ENCODE measurements around the gene PLPP4. TPM values are rescaled to one million over a fixed set of nuclear protein-coding genes. Genes with fewer than 3 reads are reported as not detected.

PLPP4 gene
- total RNA-seq, 1 experiment from 2014 or later, result 10.7 TPM

GRCh38 chr10:120420421-120420820, 36.6 kb upstream of the PLPP4 start:
- no peak for TF ChIP-seq CTCF (conservative IDR thresholded peaks at IDR 0.05; ENCODE audit: low read depth, low read length)
- TF ChIP-seq EZH2 (IDR thresholded peaks at IDR 0.05; ENCODE audit: low read length, unreplicated experiment), result no peak
- no peak for TF ChIP-seq EZH2phosphoT487 (IDR thresholded peaks at IDR 0.05; ENCODE audit: borderline replicate concordance, low read length)
- no peak overlapping the region for H3K27ac ChIP-seq (ENCODE audit: low read length)
- intact Hi-C loops (cut with micrococcal nuclease), result loop anchor here (5.0 kb wide), 2 partner anchors 87 to 422 kb away; no protein-coding TSS in a partner anchor
- H3K9me3 ChIP-seq (ENCODE audit: low read length), result no peaks in the 10 kb centered on the region
- H3K27me3 ChIP-seq (ENCODE audit: low read length), result no peaks in the 10 kb centered on the region
- peaks cover 4% of the 10 kb centered on the region for H3F3A ChIP-seq (ENCODE audit: low read length, unreplicated experiment)
- H3K4me3 ChIP-seq (ENCODE audit: low read length), result no peak overlapping the region
- CTCF ChIA-PET, result no interaction called here
- H3K36me3 ChIP-seq (ENCODE audit: low read depth, low read length), result no peaks in the 10 kb centered on the region
- DNase-seq, result no peak
- H3K4me1 ChIP-seq (ENCODE audit: insufficient read depth, low read length), result peaks cover 43% of the 10 kb centered on the region
- H3K9me2 ChIP-seq (replicated peaks; ENCODE audit: low read length), result no peaks in the 10 kb centered on the region
- no TSS peak for BruUV-seq (replicated peaks)
- POLR2A ChIA-PET (ENCODE audit: unreplicated experiment), result no interaction called here
- H3K9ac ChIP-seq (ENCODE audit: low read length), result no peak overlapping the region
- no peaks in the 10 kb centered on the region for H4K20me1 ChIP-seq (ENCODE audit: low read length)
- H3K4me2 ChIP-seq (ENCODE audit: low read length), result no peak overlapping the region
- no peaks in the 10 kb centered on the region for H3K79me2 ChIP-seq (ENCODE audit: low read length)
- no peak for ATAC-seq
- H2AFZ ChIP-seq (ENCODE audit: low read length), result no peak overlapping the region

- H4K20me1 ChIP-seq (ENCODE audit: low read length), result no peaks in the 10 kb centered on the region
- CTCF ChIA-PET, result no interaction called here
- H3K27ac ChIP-seq (ENCODE audit: low read length), result no peak overlapping the region
- H3K36me3 ChIP-seq (ENCODE audit: low read depth, low read length), result no peaks in the 10 kb centered on the region
- no peak overlapping the region for H2AFZ ChIP-seq (ENCODE audit: low read length)
- no peaks in the 10 kb centered on the region for H3K79me2 ChIP-seq (ENCODE audit: low read length)
- ATAC-seq, result no peak
- BruUV-seq (replicated peaks), result no TSS peak
- no peak overlapping the region for H3K4me3 ChIP-seq (ENCODE audit: low read length)
- DNase-seq, result no peak
- H3K27me3 ChIP-seq (ENCODE audit: low read length), result no peaks in the 10 kb centered on the region
- intact Hi-C loops (cut with micrococcal nuclease), result loop anchor here (5.0 kb wide), 2 partner anchors 86 to 421 kb away; no protein-coding TSS in a partner anchor
- no peak for TF ChIP-seq CTCF (conservative IDR thresholded peaks at IDR 0.05; ENCODE audit: low read depth, low read length)
- no peak for TF ChIP-seq EZH2 (IDR thresholded peaks at IDR 0.05; ENCODE audit: low read length, unreplicated experiment)
- TF ChIP-seq EZH2phosphoT487 (IDR thresholded peaks at IDR 0.05; ENCODE audit: borderline replicate concordance, low read length), result no peak
- no peaks in the 10 kb centered on the region for H3F3A ChIP-seq (ENCODE audit: low read length, unreplicated experiment)
- no peak overlapping the region for H3K4me2 ChIP-seq (ENCODE audit: low read length)
- no peaks in the 10 kb centered on the region for H3K9me3 ChIP-seq (ENCODE audit: low read length)
- peaks cover 39% of the 10 kb centered on the region for H3K4me1 ChIP-seq (ENCODE audit: insufficient read depth, low read length)
- no peak overlapping the region for H3K9ac ChIP-seq (ENCODE audit: low read length)
- POLR2A ChIA-PET (ENCODE audit: unreplicated experiment), result no interaction called here
- no peaks in the 10 kb centered on the region for H3K9me2 ChIP-seq (replicated peaks; ENCODE audit: low read length)
Observed at GRCh38 chr10:120421250-120421649, 35.8 kb upstream of the PLPP4 start.

GRCh38 chr10:120422457-120422856, 34.6 kb upstream of the PLPP4 start:
- Histone ChIP-seq H3K4me1 (ENCODE audit: insufficient read depth, low read length) (peaks cover 32% of the 10 kb centered on the region), H4K20me1 (ENCODE audit: low read length) (no peaks in the 10 kb centered on the region), H2AFZ (ENCODE audit: low read length) (no peak overlapping the region), H3K36me3 (ENCODE audit: low read depth, low read length) (no peaks in the 10 kb centered on the region), H3K79me2 (ENCODE audit: low read length) (no peaks in the 10 kb centered on the region), H3K4me2 (ENCODE audit: low read length) (peak overlapping the region; percentile 38), H3K9me3 (ENCODE audit: low read length) (no peaks in the 10 kb centered on the region), H3K4me3 (ENCODE audit: low read length) (no peak overlapping the region), H3K27me3 (ENCODE audit: low read length) (no peaks in the 10 kb centered on the region), H3K9ac (ENCODE audit: low read length) (no peak overlapping the region), H3F3A (ENCODE audit: low read length, unreplicated experiment) (no peaks in the 10 kb centered on the region), H3K9me2 (replicated peaks; ENCODE audit: low read length) (no peaks in the 10 kb centered on the region), H3K27ac (ENCODE audit: low read length) (peak overlapping the region; percentile 54)
- peak; percentile 68 for ATAC-seq
- no peak for TF ChIP-seq CTCF (conservative IDR thresholded peaks at IDR 0.05; ENCODE audit: low read depth, low read length)
- BruUV-seq (replicated peaks), result no TSS peak
- intact Hi-C loops (cut with micrococcal nuclease), result loop anchor here (1.0 to 5.0 kb wide), 4 partner anchors 35 to 420 kb away; partner anchors contain the start of gene PLPP4
- ChIA-PET CTCF (no interaction called here), POLR2A (ENCODE audit: unreplicated experiment) (no interaction called here)
- DNase-seq, result peak; percentile 91

Measured in PC-3 (cell line).